ENCODE measurements around the gene VASN.

- no peak for TF ChIP-seq CTCF (IDR thresholded peaks at IDR 0.05)
- no peak for TF ChIP-seq POLR2A (IDR thresholded peaks at IDR 0.05)
Measured at GRCh38 chr16:4409081-4409932, 37.7 kb downstream of the VASN start.
